ENCODE measurements around the gene ZNF701. TPM values are rescaled to one million over a fixed set of nuclear protein-coding genes. Genes with fewer than 3 reads are reported as not detected.
"Not testable (repeated sequence)": the region's sequence is repeated elsewhere in the genome, so short reads cannot be mapped to it uniquely, and the experiment has no call there.

Gene ZNF701
- total RNA-seq, 1 donor from 2014 or later = 15.7 TPM

GRCh38 chr19:52601025-52601973 is 31.2 kb downstream of the ZNF701 start:
- Histone ChIP-seq H3K4me1 (peaks cover 15% of the 10 kb centered on the region), H3K4me3 (peak overlapping the region; percentile 76 to 77), H3K9me3 (no peaks in the 10 kb centered on the region), H3K36me3 (no peaks in the 10 kb centered on the region), H3K27ac (peak overlapping the region; percentile 91), H3K27me3 (no peaks in the 10 kb centered on the region)
- DNase-seq (ENCODE audit: extremely low spot score in 2 of 2) = peak in 1 of 2 donors; percentile 94
- intact Hi-C loops (cut with DNase I) = no loop called here
- TF ChIP-seq POLR2AphosphoS5 (IDR thresholded peaks at IDR 0.05; ENCODE audit: insufficient read depth in 1 of 2, low read depth in 1 of 2) = peak; percentile 90 to 94
- TF ChIP-seq POLR2A (IDR thresholded peaks at IDR 0.05) = peak in 1 of 2 donors; percentile 30
- TF ChIP-seq CTCF (IDR thresholded peaks at IDR 0.05) = peak in 1 of 3 experiments; percentile 27

GRCh38 chr19:52601974-52602366 is 31.9 kb downstream of the ZNF701 start:
- H3K27me3 ChIP-seq; H3K36me3 ChIP-seq; intact Hi-C loops (cut with DNase I); H3K9me3 ChIP-seq; DNase-seq (ENCODE audit: extremely low spot score in 2 of 2): not testable (repeated sequence)
- peaks cover 15% of the 10 kb centered on the region for H3K4me1 ChIP-seq
- peak overlapping the region; percentile 76 to 77 for H3K4me3 ChIP-seq
- peak overlapping the region; percentile 91 for H3K27ac ChIP-seq
- peak in 2 of 3 experiments; percentile 12 to 16 for TF ChIP-seq CTCF (IDR thresholded peaks at IDR 0.05)

GRCh38 chr19:52602941-52603340 is 32.9 kb downstream of the ZNF701 start:
- Histone ChIP-seq H3K27me3 (no peaks in the 10 kb centered on the region), H3K4me3 (no peak overlapping the region), H3K4me1 (peaks cover 15% of the 10 kb centered on the region), H3K9me3 (no peaks in the 10 kb centered on the region), H3K27ac (peak overlapping the region; percentile 36), H3K36me3 (no peaks in the 10 kb centered on the region)
- DNase-seq (ENCODE audit: extremely low spot score in 2 of 2) = no peak
- TF ChIP-seq CTCF (IDR thresholded peaks at IDR 0.05) (no peak), POLR2A (IDR thresholded peaks at IDR 0.05) (no peak)
- intact Hi-C loops (cut with DNase I) = no loop called here

- no peaks in the 10 kb centered on the region for H3K27me3 ChIP-seq
- TF ChIP-seq POLR2A (IDR thresholded peaks at IDR 0.05) (no peak), POLR2AphosphoS5 (IDR thresholded peaks at IDR 0.05; ENCODE audit: insufficient read depth in 1 of 2, low read depth in 1 of 2) (no peak), CTCF (IDR thresholded peaks at IDR 0.05) (no peak)
- intact Hi-C loops (cut with DNase I) = no loop called here
- H3K36me3 ChIP-seq = no peaks in the 10 kb centered on the region
- DNase-seq (ENCODE audit: extremely low spot score in 2 of 2) = no peak
- no peak overlapping the region for H3K4me3 ChIP-seq
- no peaks in the 10 kb centered on the region for H3K9me3 ChIP-seq
- peaks cover 15% of the 10 kb centered on the region for H3K4me1 ChIP-seq
- peak overlapping the region; percentile 36 for H3K27ac ChIP-seq
Measured at GRCh38 chr19:52603558-52604207, 33.6 kb downstream of the ZNF701 start.
